ENCODE measurements around the gene PLOD3.

PLOD3 gene

DNA sequence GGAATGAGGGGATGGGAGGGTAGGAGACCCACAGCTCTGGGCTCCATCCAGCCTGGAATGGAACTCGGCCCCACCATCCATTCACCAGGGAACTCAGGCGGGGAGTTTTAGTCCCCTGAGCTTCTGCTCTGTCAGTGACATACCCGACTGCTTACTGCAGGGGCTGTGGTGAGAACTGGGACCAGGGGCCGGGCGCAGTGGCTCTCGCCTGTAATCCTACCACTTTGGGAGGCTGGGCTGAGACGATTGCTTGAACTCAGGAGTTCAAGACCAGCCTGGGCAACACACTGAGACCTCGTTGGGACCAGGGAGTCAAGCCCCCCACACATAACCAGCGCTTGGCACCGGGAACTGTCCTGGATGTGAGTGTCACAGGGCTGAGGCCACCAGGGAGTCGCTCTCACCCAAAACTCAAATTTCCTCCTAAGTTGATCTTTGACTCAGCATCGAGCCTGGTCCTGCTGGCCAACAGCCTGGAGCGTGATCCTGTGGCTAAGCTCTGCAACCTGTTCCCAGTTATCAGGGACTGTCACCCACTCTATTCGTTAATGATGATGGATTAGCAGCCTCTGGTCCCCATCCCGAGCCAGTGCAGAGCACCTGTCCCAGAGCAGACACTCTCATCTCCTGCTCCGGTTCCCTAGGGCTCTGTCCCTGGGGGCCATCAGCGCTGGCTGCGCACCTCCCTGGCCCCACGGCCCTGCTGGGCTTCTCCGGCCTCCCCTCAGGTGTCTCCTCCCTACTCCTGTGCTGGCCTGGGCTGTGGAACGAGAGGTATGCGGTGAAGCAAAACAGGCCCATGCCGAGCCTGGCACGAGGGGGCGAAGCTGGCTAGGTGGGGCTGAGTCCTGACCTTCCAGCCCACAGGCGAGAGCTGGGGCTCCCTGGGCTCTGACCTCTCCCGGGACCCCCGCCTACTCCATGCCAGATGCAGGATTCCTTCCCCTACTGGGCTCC lies 21.1 kb upstream of the PLOD3 start:
- no peak for DNase-seq (ENCODE audit: low read depth)

GRCh38 chr7:101237206-101238067 lies 20.1 kb upstream of the PLOD3 start, which contains the start of gene CLDN15:
CLDN15 (minus strand) TSS chr7:101237802; CDS start chr7:101237581, 221 bp downstream.
- DNase-seq (ENCODE audit: low read depth) = peak; percentile 50

GRCh38 chr7:101236292-101236835 lies 19.0 kb upstream of the PLOD3 start:
- DNase-seq (ENCODE audit: low read depth) = no peak

DNA sequence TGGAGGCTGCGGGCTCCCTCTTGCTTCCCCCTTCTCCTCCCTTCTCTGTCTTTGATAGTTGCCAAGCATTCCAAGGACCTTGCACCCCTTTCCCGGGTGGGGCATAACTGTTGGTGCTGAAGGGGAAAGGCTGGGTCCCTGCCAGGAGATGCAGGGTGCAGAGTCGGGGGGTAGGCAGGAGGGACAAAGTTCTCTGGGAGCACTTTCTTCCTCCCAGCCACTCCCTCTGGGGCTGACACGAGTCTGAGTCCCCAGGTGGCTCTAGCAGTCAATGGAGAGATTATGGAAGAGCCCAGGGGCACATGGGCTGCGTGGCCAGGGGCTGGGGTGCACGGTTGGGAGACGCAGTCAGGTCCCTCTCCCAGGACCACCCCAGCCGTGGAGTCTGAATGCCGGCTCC lies 18.1 kb upstream of the PLOD3 start:
- no peak for DNase-seq (ENCODE audit: low read depth)

DNA sequence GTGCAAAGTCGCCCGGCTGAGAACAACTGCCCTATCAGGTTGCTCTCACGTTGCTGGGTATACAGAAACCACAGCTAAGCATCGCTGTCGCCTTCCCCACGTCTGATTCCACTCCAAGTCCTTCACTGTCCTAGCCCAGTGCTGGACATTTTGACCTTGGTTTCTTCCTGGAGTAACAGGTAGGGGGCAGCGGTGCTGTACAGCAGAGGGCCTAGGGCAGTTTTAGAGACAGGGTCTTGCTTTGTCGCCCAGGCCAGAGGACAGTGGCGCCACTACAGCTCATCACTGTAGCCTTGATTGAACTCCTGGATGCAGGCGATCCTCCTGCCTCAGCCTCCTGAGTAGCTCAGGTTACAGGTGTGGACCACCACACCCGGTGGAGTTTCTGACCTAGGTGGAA lies 17.7 kb upstream of the PLOD3 start:
- DNase-seq (ENCODE audit: low read depth) = no peak

- no peak for DNase-seq (ENCODE audit: low read depth)
Observed at GRCh38 chr7:101234636-101235035, 17.3 kb upstream of the PLOD3 start.

DNA sequence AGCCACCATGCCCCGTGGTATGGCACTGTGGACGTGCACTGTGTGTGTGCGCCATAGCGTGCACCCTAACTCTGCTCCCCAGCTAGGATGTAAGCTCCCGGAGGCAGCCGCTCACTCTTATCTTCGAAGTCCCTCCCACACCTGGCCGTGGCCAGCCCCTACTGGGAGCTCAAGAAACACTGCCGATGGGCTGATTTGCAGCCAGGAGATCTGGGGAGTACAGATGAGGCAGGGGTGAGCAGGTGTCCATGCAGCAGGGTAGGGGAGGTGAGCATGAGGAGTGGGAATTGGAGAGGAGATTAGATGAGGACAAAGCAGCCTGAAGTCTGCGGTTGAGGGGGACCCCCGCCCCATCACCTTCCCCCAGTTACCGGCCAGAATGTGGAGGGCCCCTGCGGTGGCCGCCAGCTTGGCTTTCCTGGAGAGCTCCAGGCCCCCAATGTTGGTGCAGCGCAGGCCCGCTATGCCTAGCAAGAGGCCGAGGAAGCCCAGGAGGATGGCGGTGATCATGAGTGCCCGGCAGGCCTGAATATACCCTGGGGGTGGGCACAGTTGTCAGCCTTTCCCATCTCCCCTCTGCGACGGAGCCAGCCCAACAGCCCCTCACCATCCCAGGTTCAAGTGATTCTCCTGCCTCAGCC lies 16.6 kb upstream of the PLOD3 start:
- DNase-seq (ENCODE audit: low read depth) = no peak

DNA sequence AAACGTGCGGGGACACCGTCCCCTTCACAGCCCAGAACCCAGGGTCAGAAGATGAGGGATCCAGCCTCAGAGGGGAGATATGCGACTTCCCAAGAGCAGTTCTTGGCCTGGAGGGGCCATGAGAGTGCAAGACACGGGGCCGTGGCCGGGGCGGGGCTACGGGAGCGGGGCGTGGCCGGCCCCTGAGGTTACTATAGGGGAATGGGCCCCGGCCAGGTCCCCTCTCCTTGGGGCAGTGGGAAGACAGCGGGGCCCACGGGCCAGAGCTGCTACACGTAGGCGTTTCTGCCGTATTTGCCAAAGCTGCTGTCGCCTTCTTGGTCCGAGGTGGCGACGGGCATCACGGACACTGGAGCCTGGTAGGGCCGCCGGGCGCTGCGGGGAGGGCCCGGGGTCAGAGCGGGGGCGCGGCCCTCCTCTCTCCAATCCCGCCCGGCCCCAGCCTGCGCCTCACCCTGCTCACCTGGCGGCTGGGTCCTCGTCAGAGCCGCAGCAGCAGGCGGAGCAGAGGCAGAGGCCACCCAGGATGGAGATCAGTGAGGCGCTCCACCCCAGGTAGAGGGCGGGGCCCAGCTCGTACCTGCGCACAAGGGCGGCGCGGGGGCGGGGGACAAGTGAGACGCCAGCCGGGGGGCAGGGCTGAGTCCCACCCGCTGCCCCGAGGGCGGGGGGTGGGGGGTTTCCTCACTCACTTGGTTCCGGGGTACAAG lies 14.9 kb upstream of the PLOD3 start:
- peak; percentile 21 for DNase-seq (ENCODE audit: low read depth)

DNA sequence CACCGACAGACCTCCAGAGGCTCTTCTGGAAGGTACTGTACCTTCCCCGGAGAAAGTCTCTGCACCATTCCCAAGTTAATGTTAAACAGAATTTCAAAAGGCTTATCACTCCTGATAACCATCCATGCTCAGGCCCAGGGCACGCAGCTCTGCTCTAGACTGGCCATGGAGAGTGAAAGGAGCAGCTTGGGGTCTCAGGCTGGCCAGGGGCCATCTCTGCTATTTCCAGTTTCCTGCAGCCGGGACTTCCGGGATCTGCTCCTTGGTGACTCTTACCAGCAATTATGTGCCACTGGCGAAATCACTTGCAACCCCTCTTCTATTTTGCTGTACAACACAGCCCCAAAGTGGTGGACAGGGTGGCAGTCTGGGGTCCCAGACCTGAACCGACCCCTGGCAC lies 14.3 kb upstream of the PLOD3 start:
- peak; percentile 51 for DNase-seq (ENCODE audit: low read depth)

DNA sequence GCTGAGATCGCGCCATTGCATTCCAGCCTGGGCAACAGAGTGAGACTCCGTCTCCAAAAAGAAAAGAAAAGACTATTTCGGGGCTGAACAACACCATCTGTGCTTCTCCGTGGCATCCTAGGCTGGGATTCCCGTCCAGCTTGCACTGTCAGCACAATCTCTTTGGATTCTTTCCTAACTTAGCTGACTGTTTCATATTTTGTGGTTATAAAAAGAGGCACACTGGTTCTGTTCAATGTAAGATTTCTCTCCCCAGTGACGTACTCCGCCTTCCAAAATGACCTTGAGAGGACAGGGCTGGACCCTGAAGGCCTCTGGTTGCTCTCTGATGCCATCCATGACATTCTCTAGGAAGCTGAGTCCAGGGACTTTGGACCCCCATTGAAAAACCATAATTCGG lies 9.3 kb upstream of the PLOD3 start:
- DNase-seq (ENCODE audit: low read depth) = no peak

GRCh38 chr7:101225650-101226049 lies 8.3 kb upstream of the PLOD3 start:
- DNase-seq (ENCODE audit: low read depth) = no peak

DNA sequence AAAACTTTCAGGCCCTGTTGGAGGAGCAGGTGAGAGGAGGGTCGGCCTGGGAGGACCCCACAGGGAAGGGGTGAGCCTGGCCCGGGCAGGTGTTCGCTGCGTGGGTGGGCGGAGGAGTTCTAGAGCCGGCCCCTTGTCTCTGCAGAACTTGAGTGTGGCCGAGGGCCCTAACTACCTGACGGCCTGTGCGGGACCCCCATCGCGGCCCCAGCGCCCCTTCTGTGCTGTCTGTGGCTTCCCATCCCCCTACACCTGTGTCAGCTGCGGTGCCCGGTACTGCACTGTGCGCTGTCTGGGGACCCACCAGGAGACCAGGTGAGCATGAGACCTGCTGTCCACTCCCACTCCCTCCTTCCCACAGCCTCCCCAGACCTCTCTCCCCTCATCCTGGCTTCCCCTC lies 6.1 kb upstream of the PLOD3 start:
- no peak for DNase-seq (ENCODE audit: low read depth)

GRCh38 chr7:101222275-101222830 lies 5.0 kb upstream of the PLOD3 start:
- no peak for DNase-seq (ENCODE audit: low read depth)

GRCh38 chr7:101220295-101220694 lies 2.9 kb upstream of the PLOD3 start:
- DNase-seq (ENCODE audit: low read depth) = no peak

DNA sequence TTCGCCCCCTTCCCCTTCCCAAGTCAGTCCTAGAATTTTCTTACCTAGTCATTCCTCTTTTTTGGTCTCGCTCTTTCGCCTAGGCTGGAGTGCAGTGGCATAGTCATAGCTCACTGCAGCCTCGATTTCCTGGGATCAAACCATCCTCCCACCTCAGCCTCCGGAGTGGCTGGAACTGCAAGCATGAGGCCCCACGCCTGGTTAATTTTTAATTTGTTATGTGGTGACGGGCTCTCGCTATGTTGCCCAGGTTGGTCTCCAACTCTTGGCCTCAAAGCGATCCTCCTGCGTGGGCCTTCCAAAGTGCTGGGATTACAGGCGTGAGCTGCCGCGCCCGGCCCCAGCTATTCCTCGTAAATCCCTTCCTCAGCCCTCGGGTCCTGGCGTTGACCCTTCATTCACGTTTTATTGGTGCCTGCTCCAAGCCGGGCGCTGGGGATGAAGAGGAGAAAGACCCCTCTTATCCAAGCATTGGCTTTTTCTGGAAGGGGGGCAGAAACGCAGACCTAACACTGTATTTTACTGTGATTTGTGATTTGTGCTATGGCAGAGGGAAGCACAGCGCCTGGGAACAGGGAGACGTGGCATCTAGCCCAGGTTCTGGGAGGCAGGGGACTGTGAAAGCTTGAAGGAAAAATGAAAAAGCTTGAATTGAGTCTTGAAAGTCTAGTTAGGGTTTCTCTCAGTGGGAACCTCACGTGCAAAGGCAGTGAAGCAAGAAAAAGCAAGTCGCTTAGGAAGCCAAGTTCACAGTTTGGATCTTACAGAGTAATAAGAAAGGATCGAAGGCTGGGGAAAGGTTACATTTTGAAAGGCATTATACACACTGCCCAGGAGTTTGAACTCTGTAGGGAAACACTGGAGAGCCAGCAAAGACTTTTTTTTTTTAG lies 1.1 kb upstream of the PLOD3 start:
- DNase-seq (ENCODE audit: low read depth) = peak; percentile 24

DNA sequence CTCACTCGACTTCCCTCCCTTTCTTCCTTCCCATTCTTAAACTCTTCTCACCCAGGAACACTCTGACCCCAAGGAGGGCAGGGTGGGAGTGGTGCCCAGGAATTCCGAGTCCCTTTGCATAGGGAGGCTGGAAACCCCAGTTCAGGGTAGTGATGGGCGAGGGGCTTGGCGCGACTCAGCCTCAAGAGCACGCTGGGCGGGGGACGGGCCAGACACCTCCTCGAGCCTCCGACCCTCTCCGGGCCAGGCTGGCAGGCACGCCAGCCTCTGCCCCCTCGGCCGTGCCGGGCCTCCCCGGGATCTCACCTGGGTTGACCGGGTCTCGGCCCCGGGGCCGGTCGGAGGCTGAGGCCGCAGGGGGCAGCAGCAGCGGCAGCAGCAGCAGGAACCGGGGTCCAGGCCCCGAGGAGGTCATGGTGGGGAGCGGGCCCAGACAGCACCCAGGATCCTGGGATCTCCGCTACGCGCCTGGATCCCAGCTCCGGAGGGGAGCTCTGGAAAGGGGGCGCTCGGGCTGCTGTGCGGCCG lies 457 bp downstream of the PLOD3 start:
- no peak for DNase-seq (ENCODE audit: low read depth)

GRCh38 chr7:101216001-101216859 lies 1.2 kb downstream of the PLOD3 start:
- peak; percentile 49 for DNase-seq (ENCODE audit: low read depth)

DNA sequence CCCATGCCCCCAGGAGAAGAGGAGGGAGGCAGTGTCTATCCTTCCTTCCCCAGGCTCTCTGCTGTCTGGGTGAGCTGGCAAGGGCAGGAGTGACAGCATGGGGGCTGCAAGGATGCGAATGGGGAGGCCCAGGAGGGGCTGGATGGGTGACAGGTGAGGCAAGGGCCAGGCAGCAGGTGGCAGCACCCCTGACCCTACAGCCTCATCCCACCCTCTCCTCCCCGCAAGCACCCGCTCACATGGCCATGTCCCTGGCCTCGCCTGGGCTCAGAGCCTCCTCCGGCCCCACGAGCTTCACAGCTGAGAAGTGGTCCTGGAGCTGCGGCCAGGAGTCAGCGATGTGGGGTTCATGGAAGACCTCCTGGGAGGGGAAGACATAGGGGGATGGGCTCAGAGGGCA lies 5.4 kb downstream of the PLOD3 start:
- no peak for DNase-seq (ENCODE audit: low read depth)

DNA sequence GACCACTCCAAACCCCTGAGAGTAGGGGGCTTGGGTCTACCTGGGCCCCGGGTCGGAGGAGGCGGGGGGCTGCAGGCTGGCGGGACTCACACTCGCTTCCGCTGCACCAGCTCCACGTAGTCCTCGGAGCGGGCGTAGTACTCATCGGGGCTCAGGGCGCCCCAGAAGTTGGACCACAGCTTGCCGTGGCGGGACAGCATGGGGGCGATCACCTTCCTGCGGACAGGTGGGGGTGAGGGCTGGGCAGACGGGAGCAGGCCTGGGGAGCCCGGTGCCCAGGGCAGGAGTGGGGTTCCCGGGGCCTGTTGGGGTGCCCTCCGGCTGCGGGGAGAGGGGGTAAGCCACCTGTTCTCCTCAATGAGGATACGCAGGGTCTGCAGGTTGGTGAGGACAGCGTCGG lies 5.9 kb downstream of the PLOD3 start:
- DNase-seq (ENCODE audit: low read depth) = no peak

Measured in EH (cell line).